ENCODE data around the gene C17orf67.
"Not testable (repeated sequence)": the region's sequence is repeated elsewhere in the genome, so short reads cannot be mapped to it uniquely, and the experiment has no call there.

Gene C17orf67

GRCh38 chr17:56770427-56770826, 63.3 kb downstream of the C17orf67 start:
- DNase-seq: no peak

- no peak for DNase-seq
Observed at GRCh38 chr17:56765449-56765848, 68.3 kb downstream of the C17orf67 start.

GRCh38 chr17:56762988-56763387, 70.7 kb downstream of the C17orf67 start:
- DNase-seq: no peak

- no peak for DNase-seq
Observed at GRCh38 chr17:56762144-56762543, 71.6 kb downstream of the C17orf67 start.

GRCh38 chr17:56761387-56761786, 72.3 kb downstream of the C17orf67 start:
- no peak for DNase-seq

GRCh38 chr17:56757611-56758010, 76.1 kb downstream of the C17orf67 start:
- not testable (repeated sequence) for DNase-seq

- no peak for DNase-seq
Observed at GRCh38 chr17:56756536-56756935, 77.2 kb downstream of the C17orf67 start.

GRCh38 chr17:56755310-56755709, 78.4 kb downstream of the C17orf67 start:
- no peak for DNase-seq

GRCh38 chr17:56754523-56755208, 79.1 kb downstream of the C17orf67 start:
- no peak for DNase-seq

GRCh38 chr17:56752263-56752836, 81.4 kb downstream of the C17orf67 start:
- no peak for DNase-seq

- DNase-seq: no peak
Observed at GRCh38 chr17:56751145-56751738, 82.5 kb downstream of the C17orf67 start.

- no peak for DNase-seq
Observed at GRCh38 chr17:56744721-56745120, 89.0 kb downstream of the C17orf67 start.

- no peak for DNase-seq
Observed at GRCh38 chr17:56742601-56743000, 91.1 kb downstream of the C17orf67 start.
